DMS53 treated with DMSO at 0.1 percent for 48 hours (cell line): ENCODE results near the gene CNTNAP5.

Experiments used
- DNase-seq: peaks from one replicate; lab custom pipeline; 2025; ENCODE audit not compliant: unreplicated experiment; lab: John Stamatoyannopoulos, UW

The CNTNAP5 gene

DNA sequence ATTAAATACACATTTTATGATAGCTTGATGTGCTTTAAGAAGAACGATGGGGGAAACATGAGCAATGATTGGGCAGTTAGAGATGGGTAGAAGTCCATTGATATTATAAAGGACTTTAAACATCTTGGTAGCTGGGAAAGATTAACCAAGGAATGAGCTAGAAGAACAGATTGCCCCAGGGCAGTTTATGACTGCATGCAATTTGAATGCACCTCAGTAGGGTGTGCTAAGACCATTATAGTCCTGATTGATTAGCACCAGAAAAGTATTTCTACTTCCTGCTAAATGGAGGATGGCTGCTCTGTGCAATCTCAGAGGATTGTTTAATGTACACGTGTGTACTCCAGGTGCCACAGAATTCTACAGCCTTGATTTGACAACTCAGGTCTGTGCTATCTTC is 641.9 kb downstream of the CNTNAP5 start:
- DNase-seq, result no peak

DNA sequence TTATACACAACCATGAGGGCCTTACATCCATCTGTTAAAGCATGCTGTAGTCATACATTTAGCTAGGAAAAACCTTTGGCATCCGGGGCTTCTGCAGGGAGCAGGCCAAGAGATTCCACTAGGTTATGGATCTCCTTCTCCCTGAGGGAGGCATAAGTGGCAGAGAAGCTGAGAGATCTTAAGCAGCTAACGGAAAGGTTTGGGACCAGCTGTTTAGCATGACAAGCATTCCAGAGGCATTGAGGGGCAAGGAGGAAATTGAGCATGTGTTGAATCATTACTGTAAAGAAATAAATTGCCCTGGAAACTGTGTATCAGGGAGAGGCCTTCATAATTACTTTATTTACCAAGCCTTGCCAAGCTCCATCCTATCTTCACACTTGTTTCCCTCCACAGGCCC is 643.1 kb downstream of the CNTNAP5 start:
- DNase-seq, result no peak

DNA sequence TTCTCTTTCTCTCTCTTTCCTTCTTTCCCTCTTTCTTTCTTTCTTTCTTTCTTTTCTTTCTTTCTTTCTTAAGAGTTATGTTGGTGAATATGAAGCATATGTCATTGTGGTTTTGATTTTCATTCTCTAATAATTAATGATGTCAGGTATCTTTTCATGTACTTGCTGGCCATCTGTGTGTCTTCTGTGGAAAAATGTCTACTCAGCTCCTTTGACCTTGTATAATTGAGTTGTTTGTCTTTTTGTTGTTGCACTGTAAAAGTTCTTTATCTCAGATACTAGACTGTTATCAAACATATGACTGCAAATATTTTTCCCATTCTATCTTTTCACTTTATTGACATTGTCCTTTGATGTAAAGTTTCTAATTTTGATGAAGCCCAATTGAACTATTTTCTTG is 645.1 kb downstream of the CNTNAP5 start:
- DNase-seq, result no peak

DNA sequence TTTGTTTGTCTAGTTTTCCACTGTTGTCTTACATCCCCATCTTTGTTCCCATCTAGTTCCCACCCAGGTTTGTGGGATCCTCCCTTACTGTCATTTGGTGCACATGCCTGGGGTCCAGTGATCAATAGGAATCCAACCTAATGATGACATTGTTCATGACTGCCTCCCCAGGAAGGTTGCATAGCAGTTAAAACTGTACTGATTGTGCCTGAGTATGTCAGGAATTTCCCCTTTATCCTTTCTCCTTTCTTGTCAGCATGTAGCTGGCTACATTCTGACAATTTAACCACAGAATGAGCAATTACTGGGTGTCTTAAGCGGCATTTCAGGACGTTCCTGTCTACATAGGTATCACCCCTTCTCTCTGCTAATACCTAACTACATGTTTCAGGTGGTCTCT is 653.0 kb downstream of the CNTNAP5 start:
- no peak for DNase-seq

DNA sequence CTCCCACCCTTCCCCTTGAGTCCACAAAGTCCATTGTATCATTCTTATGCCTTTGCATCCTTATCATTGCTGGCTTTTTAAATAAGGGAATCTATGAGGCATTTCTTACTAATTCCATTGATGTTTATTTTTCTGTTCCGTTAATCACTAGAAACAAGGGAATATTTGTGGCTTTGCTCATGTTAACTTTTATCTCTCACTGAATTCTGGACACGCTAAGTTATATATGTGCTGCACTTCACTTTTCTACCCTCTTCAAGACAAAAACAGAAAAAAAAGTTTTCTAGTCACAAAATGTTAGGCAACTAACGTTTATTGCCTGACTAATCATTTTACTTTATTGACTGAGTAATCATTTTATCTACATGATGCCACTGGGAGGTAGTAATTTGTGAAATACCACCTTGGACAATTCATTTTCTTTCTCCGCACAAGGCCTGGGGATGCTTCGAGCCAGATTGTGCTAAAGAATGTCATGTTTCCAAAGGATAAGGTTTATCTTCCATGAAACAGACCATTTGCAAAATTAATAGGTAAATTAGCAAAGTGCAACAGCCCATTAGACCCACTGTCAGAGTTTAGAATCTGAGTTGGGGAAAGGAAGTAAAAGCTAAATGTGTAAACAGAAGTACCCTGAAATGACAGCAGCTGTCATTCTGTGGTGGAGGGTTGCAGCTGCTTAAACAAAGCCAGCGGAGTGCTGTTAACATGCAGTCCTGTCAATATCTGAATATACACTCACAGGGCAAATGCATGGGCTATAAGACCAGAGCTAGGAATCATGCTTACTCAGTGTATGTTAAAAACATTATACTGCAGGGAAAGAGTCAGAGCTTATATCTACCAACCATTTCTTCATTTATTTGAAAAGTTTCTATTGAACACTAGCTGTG is 658.7 kb downstream of the CNTNAP5 start:
- peak; percentile 70 for DNase-seq

DNA sequence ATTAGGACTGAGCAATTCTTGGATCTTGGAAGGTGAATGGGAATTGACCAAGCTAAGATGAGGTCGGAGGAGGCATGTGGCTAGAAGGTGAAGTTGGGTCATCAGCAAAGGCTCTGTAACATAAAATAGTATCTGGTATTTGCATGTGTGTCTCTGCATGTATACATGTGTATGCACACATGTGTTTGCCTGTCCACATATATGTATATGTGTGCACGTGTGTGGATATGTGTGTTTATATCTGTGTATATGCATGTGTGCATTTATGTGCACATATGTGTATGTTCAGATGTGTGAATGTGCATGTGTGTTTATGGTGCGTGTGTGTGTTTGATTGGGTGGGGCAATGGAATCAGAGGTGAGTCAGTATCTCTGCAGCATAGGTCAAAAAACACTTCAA is 664.3 kb downstream of the CNTNAP5 start:
- DNase-seq, result no peak

DNA sequence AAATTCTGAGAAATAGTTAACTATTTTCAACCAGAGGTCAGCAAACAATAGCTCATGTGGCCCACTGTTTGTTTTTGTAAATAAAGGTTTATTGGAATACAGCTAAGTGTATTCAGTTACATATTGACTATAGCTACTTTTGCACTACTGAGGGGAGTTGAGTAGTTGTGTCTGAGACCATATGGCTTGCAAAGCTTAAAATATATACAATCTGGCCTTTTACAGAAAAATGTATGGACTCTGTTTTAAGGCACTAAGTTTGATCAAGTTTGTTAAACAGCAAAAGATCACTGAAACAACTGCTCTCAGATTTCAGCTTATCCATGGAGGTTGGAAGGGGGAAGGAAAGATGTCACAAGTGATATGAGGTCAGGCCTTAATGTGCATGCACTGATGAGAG is 667.1 kb downstream of the CNTNAP5 start:
- DNase-seq, result no peak

DNA sequence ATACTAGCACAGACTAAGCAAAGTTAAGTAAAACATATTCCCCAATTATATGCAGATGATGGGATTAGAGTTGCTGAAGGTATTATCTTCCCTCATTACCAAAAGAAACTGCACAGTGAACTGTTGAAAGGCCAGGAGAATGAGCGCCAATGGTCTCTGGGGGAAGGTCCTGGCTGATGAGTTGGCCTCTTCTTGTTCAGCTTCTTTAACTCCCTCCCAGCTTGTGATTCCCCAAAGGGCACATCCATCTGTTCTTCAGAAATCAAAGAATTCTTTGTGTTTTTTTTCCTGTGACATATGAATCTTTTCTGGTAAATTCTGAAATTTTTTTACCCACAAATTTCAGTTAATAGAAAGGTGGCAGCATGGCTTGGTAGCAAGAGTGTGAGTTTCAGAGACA is 667.6 kb downstream of the CNTNAP5 start:
- DNase-seq, result no peak

DNA sequence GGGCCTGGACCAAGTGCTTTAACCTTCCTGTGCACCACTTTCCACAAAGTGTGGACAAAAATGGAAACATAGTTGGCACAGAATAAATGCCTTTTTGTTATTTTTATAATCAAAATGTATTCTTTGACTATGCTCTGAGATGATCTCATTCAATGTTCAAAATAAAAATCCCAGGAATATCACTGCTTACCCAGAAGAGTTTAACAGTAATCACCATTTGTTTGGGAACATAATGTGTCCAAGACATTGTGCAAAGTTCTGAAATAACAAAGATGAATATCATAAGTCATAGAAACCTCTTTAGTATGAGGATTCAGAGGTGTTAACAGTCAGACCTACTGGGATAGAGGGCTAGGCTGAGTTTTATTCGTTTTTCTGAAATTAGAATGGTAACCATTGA is 668.1 kb downstream of the CNTNAP5 start:
- no peak for DNase-seq

DNA sequence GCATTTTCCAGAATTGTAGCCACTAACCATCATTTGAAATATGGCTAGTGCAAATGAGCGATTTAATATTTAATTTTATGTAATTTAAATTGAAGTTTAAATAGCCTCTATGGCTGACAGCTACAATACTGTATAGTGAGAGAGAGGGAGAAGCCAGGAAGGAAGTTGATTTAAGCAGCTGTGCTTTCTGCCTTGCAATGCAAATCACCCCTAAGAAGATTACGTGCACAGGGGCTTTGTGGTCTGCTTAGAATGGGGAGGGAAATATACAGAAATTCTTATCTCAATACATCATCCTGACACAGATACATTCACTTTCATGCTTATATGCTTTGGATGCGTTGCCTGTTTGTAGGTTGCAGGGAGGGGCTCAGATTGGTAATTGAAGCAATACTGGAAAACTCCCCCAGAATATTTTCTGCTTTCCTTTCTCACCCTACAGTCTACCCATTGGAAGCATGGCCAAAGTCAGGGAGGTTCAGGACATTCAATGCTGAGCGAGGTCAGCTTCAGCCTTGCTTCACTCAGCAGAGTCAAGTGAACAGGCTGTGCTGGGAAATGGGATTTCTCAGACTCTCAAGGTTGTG is 674.0 kb downstream of the CNTNAP5 start:
- DNase-seq, result no peak

DNA sequence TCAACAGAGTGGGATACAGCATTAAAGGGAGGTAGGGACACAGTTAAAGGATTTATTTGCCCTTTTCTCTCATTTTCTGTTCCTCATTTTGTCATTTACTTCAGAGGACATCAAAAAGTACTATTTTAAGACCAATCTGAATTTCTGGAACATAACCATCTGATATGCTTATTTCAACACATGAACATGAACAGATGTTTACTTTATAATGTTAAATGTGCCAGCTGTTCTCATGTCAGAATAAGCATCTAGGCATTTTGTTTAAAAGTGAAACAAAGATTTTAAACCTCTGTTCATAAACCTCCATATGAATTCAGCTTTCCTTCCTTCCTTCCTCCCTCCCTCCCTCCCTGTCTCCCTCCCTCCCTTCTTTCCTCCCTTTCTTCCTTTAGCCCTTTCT is 677.7 kb downstream of the CNTNAP5 start:
- DNase-seq, result no peak

DNA sequence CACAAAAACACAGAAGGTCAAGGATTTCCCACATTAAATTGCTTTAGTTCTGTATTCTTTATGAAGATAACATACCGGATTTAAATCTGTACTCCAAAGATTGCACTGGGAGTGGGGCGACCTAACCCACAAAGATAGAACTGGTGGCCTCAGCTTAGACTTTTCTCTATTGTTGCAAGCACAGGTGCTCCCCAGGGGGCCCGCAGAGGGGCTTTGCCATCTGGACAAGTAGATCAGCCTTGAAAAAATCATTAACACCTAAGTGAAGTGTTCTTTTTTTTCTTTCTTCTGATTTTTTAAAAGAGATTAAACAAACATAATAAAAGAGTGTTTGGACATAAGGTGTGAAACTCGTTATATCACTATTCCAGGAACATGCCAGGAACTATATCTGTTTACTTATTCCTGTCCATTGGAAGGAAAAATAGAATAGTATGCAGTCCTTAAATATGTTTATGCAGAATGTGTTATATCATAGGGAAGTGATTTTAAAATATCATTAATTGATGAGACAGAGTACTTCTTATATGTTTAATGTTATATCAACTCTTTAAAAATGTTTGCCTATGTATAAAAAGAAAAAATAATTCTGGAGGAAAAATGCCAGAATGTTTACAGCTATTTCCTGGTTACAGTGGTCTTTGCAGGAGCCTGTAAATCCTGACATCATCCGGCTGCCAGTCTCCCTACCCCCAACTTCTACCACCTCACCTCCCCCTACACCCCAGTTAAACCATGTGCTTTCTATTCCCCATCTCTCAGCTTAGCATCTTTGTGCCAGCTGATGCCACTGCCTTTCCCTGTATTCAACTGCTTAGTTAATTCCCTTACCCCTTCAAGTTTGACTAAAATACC is 679.2 kb downstream of the CNTNAP5 start:
- DNase-seq, result peak; percentile 19

DNA sequence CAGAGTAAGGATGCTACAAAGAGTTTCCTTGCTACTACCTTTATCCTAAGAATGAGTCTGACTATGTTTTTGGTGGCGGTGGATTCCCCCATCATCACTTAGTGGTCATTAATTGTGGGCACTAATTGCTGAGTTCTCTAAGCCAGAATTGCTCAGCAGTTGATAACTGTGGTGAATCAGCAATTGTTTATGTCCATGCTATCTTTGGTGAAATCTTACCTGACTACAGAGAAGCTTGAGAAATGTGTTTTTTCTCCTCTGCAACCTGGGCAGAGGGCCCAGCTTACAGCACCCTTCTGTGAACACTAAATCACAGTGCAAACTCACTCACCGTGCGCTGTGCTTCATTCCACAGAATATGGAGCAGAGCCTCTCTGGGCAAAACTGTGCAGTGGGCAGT is 683.6 kb downstream of the CNTNAP5 start:
- DNase-seq, result no peak

DNA sequence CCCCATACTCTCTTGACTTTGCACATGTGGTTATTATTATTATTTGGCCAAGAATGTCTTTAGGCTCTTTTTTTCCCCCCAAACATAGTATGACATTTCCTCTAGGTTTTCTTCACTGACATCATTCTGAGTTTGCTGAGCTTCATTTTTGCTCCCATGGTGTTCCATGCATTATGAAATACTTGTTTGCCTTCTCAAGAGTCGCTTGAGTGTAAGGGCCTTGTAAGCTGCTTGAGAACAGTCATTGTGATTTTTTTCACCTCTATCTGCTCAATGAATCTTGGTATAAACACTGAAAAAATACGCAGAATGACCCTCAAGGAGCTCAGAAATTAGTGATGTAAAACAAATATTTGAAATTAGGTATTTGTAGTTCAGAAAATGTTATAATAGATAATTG is 688.9 kb downstream of the CNTNAP5 start:
- no peak for DNase-seq

DNA sequence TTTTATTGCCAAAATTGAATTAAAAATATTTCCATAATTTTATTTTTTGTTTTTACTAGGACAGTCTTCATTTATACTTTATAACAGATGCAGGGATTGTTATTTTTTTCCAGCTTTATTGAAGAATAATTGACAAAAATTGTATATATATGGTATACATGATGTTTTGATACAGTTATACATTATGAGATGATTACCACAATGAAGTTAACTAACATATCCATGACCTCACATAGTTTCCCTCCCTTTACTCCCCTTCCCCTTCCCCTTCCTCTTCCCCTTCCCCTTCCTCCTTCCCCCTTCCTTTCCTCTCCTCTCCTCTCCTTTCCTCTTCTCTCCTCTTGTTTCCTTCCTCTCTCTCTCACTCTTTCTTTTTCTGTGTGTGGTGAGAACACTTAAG is 700.1 kb downstream of the CNTNAP5 start:
- DNase-seq, result no peak

DNA sequence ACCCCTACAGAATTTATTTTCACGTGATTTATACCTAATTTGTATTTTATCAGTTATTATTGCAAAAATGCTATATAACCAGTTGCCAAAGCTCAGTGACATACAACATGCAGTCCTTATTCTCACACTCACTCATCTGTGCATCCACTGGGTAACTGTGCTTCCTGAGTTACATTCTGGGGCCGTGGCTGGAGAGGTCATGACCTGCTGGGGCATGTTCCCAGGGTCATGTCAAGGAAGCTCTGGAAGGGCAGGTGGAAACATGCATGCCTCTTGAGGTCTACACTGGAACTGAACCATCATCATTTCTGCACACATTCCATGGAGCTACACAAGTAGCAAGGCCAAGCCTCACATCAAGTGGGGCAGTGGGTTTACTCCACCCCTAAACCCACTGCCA is 715.5 kb downstream of the CNTNAP5 start:
- DNase-seq, result no peak

DNA sequence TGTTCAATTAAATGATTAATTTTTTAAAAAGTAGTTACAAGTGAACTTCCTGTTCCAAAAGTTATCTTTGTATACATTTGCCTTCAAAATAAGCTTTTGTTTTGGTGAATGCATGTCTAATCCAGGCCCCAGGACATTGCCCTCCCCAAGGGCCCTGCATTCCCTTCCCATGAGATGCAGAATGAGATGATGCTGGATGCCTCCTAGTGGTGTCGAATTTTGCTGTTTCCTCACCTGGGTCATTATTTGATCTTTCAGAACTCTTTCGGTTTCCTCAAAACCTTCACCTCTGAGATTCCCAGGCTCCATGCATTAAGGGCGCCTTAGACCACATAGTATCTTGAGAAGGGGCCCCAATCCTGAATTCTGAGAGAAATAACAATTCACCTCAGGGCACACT is 728.8 kb downstream of the CNTNAP5 start:
- no peak for DNase-seq

DNA sequence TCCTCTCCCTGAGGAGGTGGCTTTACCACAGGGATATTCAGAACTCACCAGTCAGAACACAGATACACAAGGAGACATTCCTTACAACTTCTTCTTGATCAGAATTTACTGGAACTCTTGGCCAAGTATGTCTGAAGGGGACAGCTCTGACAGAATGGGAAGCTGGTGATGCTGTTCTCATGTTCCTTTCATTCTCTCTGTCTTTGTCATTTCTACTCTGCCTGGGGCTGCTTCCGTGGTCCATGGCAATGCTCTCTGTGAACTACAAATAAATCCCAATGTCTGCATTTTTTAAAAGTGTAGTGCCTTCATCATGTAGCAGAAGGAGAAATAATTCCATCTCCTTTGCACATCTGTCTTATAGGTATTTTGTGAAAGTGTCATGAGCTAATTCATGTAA is 730.3 kb downstream of the CNTNAP5 start:
- DNase-seq, result no peak

DNA sequence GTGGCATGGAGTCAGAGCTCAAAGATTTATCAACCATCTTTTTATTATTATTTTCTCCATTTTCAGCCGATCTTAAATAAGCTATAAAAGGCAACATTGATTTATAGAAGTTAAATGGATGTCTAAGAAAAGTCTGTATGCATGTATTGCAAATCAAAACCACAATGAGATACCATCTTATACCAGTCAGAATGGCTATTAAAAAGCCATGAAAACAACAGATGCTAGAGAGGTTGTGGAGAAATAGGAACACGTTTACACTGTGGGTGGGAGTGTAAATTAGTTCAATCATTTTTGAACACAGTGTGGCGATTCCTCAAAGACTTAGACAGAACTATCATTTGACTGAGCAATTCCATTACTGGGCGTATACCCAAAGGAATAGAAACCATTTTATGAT is 731.0 kb downstream of the CNTNAP5 start:
- no peak for DNase-seq

DNA sequence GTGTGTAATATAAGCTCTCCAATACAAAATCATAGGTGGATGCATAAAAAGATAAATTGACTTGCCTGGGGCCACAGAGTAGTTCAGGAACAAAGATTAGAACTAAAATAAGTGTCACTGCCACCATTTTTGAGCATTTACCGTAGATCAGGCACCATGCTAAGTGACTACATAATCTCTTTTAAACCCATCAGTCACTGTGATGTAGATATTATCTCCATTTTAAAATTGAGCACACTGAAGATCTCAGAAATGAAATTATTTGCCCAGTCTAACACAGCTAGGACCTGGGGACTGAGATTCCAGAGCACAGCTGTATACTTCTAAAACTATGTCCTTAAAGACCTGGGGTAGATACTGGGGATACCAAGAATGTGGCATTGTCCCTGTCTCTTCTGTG is 737.3 kb downstream of the CNTNAP5 start:
- no peak for DNase-seq

DNA sequence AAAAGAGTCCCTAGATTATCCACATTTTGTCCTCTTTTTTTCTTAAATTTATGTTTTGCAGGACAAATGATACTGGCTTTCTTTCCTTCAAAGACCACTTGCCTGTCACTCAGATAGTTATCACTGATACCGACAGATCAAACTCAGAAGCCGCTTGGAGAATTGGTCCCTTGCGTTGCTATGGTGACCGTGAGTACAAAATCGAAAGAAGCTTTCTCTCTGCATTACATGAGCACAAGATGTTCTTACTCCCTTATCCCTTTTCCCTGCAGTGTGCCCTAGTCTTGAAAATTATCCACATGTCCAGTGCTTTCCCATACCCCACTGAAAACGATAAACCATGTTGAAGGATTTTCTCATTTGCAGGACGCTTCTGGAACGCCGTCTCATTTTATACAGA is 738.5 kb downstream of the CNTNAP5 start:
- no peak for DNase-seq

DNA sequence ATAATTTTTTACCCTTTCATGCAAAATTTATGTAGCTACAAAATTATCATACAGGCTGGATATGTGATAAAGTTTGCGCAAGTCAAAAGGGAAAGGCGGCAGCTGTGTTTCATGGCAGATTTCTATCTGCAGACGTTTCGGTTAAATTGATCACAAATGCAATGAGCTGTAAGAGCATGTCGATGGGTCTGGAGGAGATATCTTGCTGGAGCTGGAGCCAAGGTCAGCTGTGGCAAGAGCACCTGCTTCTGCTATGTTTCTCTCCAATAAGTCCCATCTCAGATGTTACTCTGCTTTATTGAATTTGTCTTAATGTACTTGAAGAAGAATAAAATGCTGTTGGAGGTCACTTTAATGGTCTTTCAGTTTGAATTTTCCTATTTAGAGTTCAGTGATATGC is 749.7 kb downstream of the CNTNAP5 start:
- no peak for DNase-seq
